Neuronal stem cell (in vitro differentiated cells): Measurements from ENCODE around the gene COL25A1.
A peak's percentile ranks its signal among the peaks of the same experiment; 100 is the strongest.
"Not testable (repeated sequence)": the region's sequence is repeated elsewhere in the genome, so short reads cannot be mapped to it uniquely, and the experiment has no call there.

ENCODE experiments used
- DNase-seq: peaks from one replicate; pipeline ENCODE4 v3.0.0-alpha.2; 2013; ENCODE audit warnings: low spot score
- H2AFZ ChIP-seq: one replicate; pipeline ENCODE4 v1.6.1; 2013; ENCODE audit warnings: mild to moderate bottlenecking, low read length, inconsistent platforms
- H2AK5ac ChIP-seq: 2 replicates; pipeline ENCODE4 v1.6.1; 2013; ENCODE audit warnings: low read depth, mild to moderate bottlenecking, inconsistent platforms, low read length, moderate library complexity, mixed read lengths
- H2BK120ac ChIP-seq: 2 replicates; pipeline ENCODE4 v1.6.1; 2013; ENCODE audit warnings: low read depth, mild to moderate bottlenecking, inconsistent platforms, low read length, moderate library complexity, mixed read lengths
- H2BK12ac ChIP-seq: one replicate; pipeline ENCODE4 v1.6.1; 2013; ENCODE audit warnings: low read length, inconsistent platforms
- H2BK15ac ChIP-seq: 2 replicates; pipeline ENCODE4 v1.6.1; 2013; ENCODE audit warnings: mild to moderate bottlenecking, low read length, inconsistent platforms, mixed read lengths
- H2BK5ac ChIP-seq: one replicate; pipeline ENCODE4 v1.6.1; 2013; ENCODE audit warnings: inconsistent platforms, mild to moderate bottlenecking, low read length, moderate library complexity
- H3K14ac ChIP-seq: one replicate; pipeline ENCODE4 v1.6.1; 2013; ENCODE audit warnings: low read length, inconsistent platforms
- H3K18ac ChIP-seq: 2 replicates; pipeline ENCODE4 v1.6.1; 2013; ENCODE audit warnings: low read length, inconsistent platforms
- H3K23ac ChIP-seq: 2 replicates; pipeline ENCODE4 v1.6.1; 2013; ENCODE audit warnings: low read depth, mild to moderate bottlenecking, mixed read lengths, low read length, inconsistent platforms; ENCODE audit not compliant: poor library complexity
- H3K27ac ChIP-seq: replicated peaks from 3 replicates; pipeline ENCODE4 v1.5.1; 2013; ENCODE audit warnings: low read length, inconsistent platforms
- H3K27me3 ChIP-seq, 3 experiments: 2 replicates each; pipeline ENCODE4 v1.6.1; 2013; ENCODE audit warnings: low read length in 3 of 3, mild to moderate bottlenecking in 2 of 3, inconsistent platforms in 1 of 3, low read depth in 1 of 3, mixed read lengths in 1 of 3, moderate library complexity in 1 of 3; ENCODE audit not compliant: control insufficient read depth in 3 of 3, insufficient read depth in 3 of 3
- H3K36me3 ChIP-seq, 2 donors: replicated peaks in 1 of 2; 2 replicates each; pipeline ENCODE4 v1.6.1; 2013; ENCODE audit warnings: low read length in 2 of 2; ENCODE audit not compliant: control insufficient read depth in 2 of 2, insufficient read depth in 2 of 2
- H3K4ac ChIP-seq: 2 replicates; pipeline ENCODE4 v1.6.1; 2013; ENCODE audit warnings: inconsistent platforms, mild to moderate bottlenecking, low read length, moderate library complexity
- H3K4me1 ChIP-seq, 2 donors: 1 replicate in 1 of 2; 2 replicates in 1 of 2; pipeline ENCODE4 v1.6.1; 2013; ENCODE audit warnings: low read length in 2 of 2, low read depth in 1 of 2; ENCODE audit not compliant: control insufficient read depth in 2 of 2, insufficient read depth in 1 of 2
- H3K4me2 ChIP-seq: one replicate; pipeline ENCODE4 v1.6.1; 2013; ENCODE audit warnings: mild to moderate bottlenecking, low read length, inconsistent platforms; ENCODE audit not compliant: insufficient read depth, poor library complexity, severe bottlenecking
- H3K4me3 ChIP-seq, 2 donors: 2 replicates each; pipeline ENCODE4 v1.5.1; 2013; ENCODE audit warnings: low read length in 2 of 2, mild to moderate bottlenecking in 2 of 2, inconsistent platforms in 1 of 2, moderate library complexity in 1 of 2
- H3K79me1 ChIP-seq: one replicate; pipeline ENCODE4 v1.6.1; 2013; ENCODE audit warnings: low read depth, mild to moderate bottlenecking, inconsistent platforms, low read length, moderate library complexity
- H3K9ac ChIP-seq: one replicate; pipeline ENCODE4 v1.6.1; 2013; ENCODE audit warnings: mild to moderate bottlenecking, low read depth, low read length, inconsistent platforms; ENCODE audit not compliant: poor library complexity
- H3K9me3 ChIP-seq, 2 donors: replicated peaks in 1 of 2; 2 replicates each; pipeline versions ENCODE3 to v1.6.1; 2013; ENCODE audit warnings: low read length in 2 of 2, mild to moderate bottlenecking in 2 of 2, inconsistent platforms in 1 of 2, low read depth in 1 of 2, mixed read lengths in 1 of 2, moderate library complexity in 1 of 2; ENCODE audit not compliant: control insufficient read depth in 2 of 2, insufficient read depth in 1 of 2
- H4K8ac ChIP-seq: one replicate; pipeline ENCODE4 v1.6.1; 2013; ENCODE audit warnings: low read depth, mild to moderate bottlenecking, inconsistent platforms, low read length, moderate library complexity
- H4K91ac ChIP-seq: one replicate; pipeline ENCODE4 v1.6.1; 2013; ENCODE audit warnings: low read length, low read depth, mild to moderate bottlenecking, inconsistent platforms; ENCODE audit not compliant: poor library complexity
- WGBS, 2 donors: extraction: QIAGEN DNeasy Blood & Tissue Kit; methylation state at CpG; one replicate each; pipeline ENCODE4 v1.1.7; 2013; ENCODE audit warnings: missing lambda C conversion rate in 2 of 2, mixed read lengths in 1 of 2; ENCODE audit not compliant: insufficient read length in 2 of 2, insufficient replicate concordance in 1 of 2; ENCODE audit errors: extremely low coverage in 2 of 2; 5-methylcytosine and 5-hydroxymethylcytosine counted together

Gene COL25A1

GRCh38 chr4:109022961-109023360 lies 279.5 kb downstream of the COL25A1 start:
- H2BK12ac ChIP-seq, result no peak overlapping the region
- H4K8ac ChIP-seq, result no peak overlapping the region
- no peak overlapping the region for H2AK5ac ChIP-seq
- H2BK120ac ChIP-seq, result no peak overlapping the region
- H3K9ac ChIP-seq, result no peak overlapping the region
- no peak overlapping the region for H3K14ac ChIP-seq
- H2BK5ac ChIP-seq, result no peak overlapping the region
- H3K23ac ChIP-seq, result no peak overlapping the region
- H4K91ac ChIP-seq, result no peak overlapping the region
- H3K27me3 ChIP-seq, result peaks cover 0 to 6% (median 0%) of the 10 kb centered on the region in 3 experiments
- no peaks in the 10 kb centered on the region for H3K9me3 ChIP-seq
- no peak overlapping the region for H3K4me2 ChIP-seq
- no peaks in the 10 kb centered on the region for H3K36me3 ChIP-seq
- H3K4ac ChIP-seq, result no peak overlapping the region
- H3K18ac ChIP-seq, result no peak overlapping the region
- H3K4me3 ChIP-seq, result no peak overlapping the region
- H2AFZ ChIP-seq, result no peak overlapping the region
- no peaks in the 10 kb centered on the region for H3K4me1 ChIP-seq
- DNase-seq, result no peak
- no CpG with 5 or more reads among the region's 1 CpG for WGBS, 2 donors
- no peak overlapping the region for H3K27ac ChIP-seq
- no peak overlapping the region for H2BK15ac ChIP-seq
- no peaks in the 10 kb centered on the region for H3K79me1 ChIP-seq

GRCh38 chr4:109021630-109022029 lies 280.8 kb downstream of the COL25A1 start:
- not testable (repeated sequence) for H3K27ac ChIP-seq, H3K18ac ChIP-seq, H3K4me3 ChIP-seq, H2AK5ac ChIP-seq, H4K91ac ChIP-seq, H2AFZ ChIP-seq, H3K27me3 ChIP-seq, DNase-seq, H3K79me1 ChIP-seq, H3K14ac ChIP-seq, H3K4ac ChIP-seq, H2BK5ac ChIP-seq, H2BK120ac ChIP-seq, H3K23ac ChIP-seq, H2BK12ac ChIP-seq, H3K9ac ChIP-seq, H3K4me2 ChIP-seq, H3K4me1 ChIP-seq, H3K9me3 ChIP-seq, H4K8ac ChIP-seq, H2BK15ac ChIP-seq, H3K36me3 ChIP-seq
- whole genome bisulfite sequencing, 2 donors, result no CpG with 5 or more reads among the region's 6 CpGs

GRCh38 chr4:109020861-109021260 lies 281.6 kb downstream of the COL25A1 start:
- no peak for DNase-seq
- Histone ChIP-seq H3K18ac (no peak overlapping the region), H3K4me2 (no peak overlapping the region), H3K4me3 (no peak overlapping the region), H2BK12ac (no peak overlapping the region), H3K36me3 (no peaks in the 10 kb centered on the region), H3K4ac (no peak overlapping the region), H2AK5ac (no peak overlapping the region), H4K8ac (no peak overlapping the region), H2BK120ac (no peak overlapping the region), H4K91ac (no peak overlapping the region), H2AFZ (no peak overlapping the region), H3K23ac (no peak overlapping the region), H3K4me1 (no peaks in the 10 kb centered on the region), H3K9ac (no peak overlapping the region), H3K27me3 (no peaks in the 10 kb centered on the region), H2BK5ac (no peak overlapping the region), H2BK15ac (no peak overlapping the region), H3K14ac (no peak overlapping the region), H3K27ac (no peak overlapping the region), H3K9me3 (no peaks in the 10 kb centered on the region), H3K79me1 (no peaks in the 10 kb centered on the region)
- no CpG with 5 or more reads among the region's 4 CpGs for WGBS, 2 donors

GRCh38 chr4:109016200-109016599 lies 286.3 kb downstream of the COL25A1 start:
- H3K14ac ChIP-seq, result no peak overlapping the region
- H3K18ac ChIP-seq, result no peak overlapping the region
- no peaks in the 10 kb centered on the region for H3K4me1 ChIP-seq
- no peak overlapping the region for H2BK12ac ChIP-seq
- H3K9ac ChIP-seq, result no peak overlapping the region
- H3K4me2 ChIP-seq, result no peak overlapping the region
- H2BK15ac ChIP-seq, result no peak overlapping the region
- no peaks in the 10 kb centered on the region for H3K79me1 ChIP-seq
- no peaks in the 10 kb centered on the region for H3K9me3 ChIP-seq
- H3K4ac ChIP-seq, result no peak overlapping the region
- H3K27ac ChIP-seq, result no peak overlapping the region
- H2AFZ ChIP-seq, result no peak overlapping the region
- no peak overlapping the region for H4K91ac ChIP-seq
- no CpG with 5 or more reads among the region's 5 CpGs for WGBS, 2 donors
- peak overlapping the region in 1 of 2 donors; percentile 65 for H3K4me3 ChIP-seq
- DNase-seq, result no peak
- H3K36me3 ChIP-seq, result no peaks in the 10 kb centered on the region
- H2BK120ac ChIP-seq, result no peak overlapping the region
- H2BK5ac ChIP-seq, result no peak overlapping the region
- H3K27me3 ChIP-seq, result no peaks in the 10 kb centered on the region
- H3K23ac ChIP-seq, result no peak overlapping the region
- no peak overlapping the region for H4K8ac ChIP-seq
- H2AK5ac ChIP-seq, result no peak overlapping the region
